Measurements from ENCODE around the gene MEMO1.
A peak's percentile ranks its signal among the peaks of the same experiment; 100 is the strongest.

MEMO1 gene

GRCh38 chr2:31893094-31893493, 117.7 kb downstream of the MEMO1 start:
- H3K27me3 ChIP-seq (ENCODE audit: control insufficient read depth, insufficient read depth, low read length), result no peaks in the 10 kb centered on the region
- no peak for TF ChIP-seq CTCF (IDR thresholded peaks at IDR 0.05)
- H3K79me2 ChIP-seq, result no peaks in the 10 kb centered on the region
- no peaks in the 10 kb centered on the region for H3K9me3 ChIP-seq (ENCODE audit: control insufficient read depth, low read length)
- no peak overlapping the region for H3K9ac ChIP-seq
- no peak overlapping the region for H3K27ac ChIP-seq
- no peak overlapping the region for H2AFZ ChIP-seq
- no peak overlapping the region for H3K4me2 ChIP-seq (ENCODE audit: low read length)
- no peaks in the 10 kb centered on the region for H3K36me3 ChIP-seq (ENCODE audit: control insufficient read depth, insufficient read depth, low read length)
- H3K4me1 ChIP-seq, result no peaks in the 10 kb centered on the region
- no peak overlapping the region for H3K4me3 ChIP-seq (ENCODE audit: low read depth, low read length)

GRCh38 chr2:31889044-31889443, 121.8 kb downstream of the MEMO1 start:
- Histone ChIP-seq H3K27ac (no peak overlapping the region), H3K27me3 (ENCODE audit: control insufficient read depth, insufficient read depth, low read length) (no peaks in the 10 kb centered on the region), H3K9ac (no peak overlapping the region), H3K4me2 (ENCODE audit: low read length) (no peak overlapping the region), H3K4me3 (ENCODE audit: low read depth, low read length) (no peak overlapping the region), H3K9me3 (ENCODE audit: control insufficient read depth, low read length) (no peaks in the 10 kb centered on the region), H3K36me3 (ENCODE audit: control insufficient read depth, insufficient read depth, low read length) (no peaks in the 10 kb centered on the region), H3K4me1 (no peaks in the 10 kb centered on the region), H3K79me2 (no peaks in the 10 kb centered on the region), H2AFZ (no peak overlapping the region)
- no peak for TF ChIP-seq CTCF (IDR thresholded peaks at IDR 0.05)

- H3K27ac ChIP-seq, result no peak overlapping the region
- no peak overlapping the region for H3K9ac ChIP-seq
- H3K36me3 ChIP-seq (ENCODE audit: control insufficient read depth, insufficient read depth, low read length), result no peaks in the 10 kb centered on the region
- no peaks in the 10 kb centered on the region for H3K4me1 ChIP-seq
- H3K9me3 ChIP-seq (ENCODE audit: control insufficient read depth, low read length), result no peaks in the 10 kb centered on the region
- H3K79me2 ChIP-seq, result no peaks in the 10 kb centered on the region
- no peaks in the 10 kb centered on the region for H3K27me3 ChIP-seq (ENCODE audit: control insufficient read depth, insufficient read depth, low read length)
- no peak overlapping the region for H3K4me2 ChIP-seq (ENCODE audit: low read length)
- TF ChIP-seq CTCF (IDR thresholded peaks at IDR 0.05), result no peak
- no peak overlapping the region for H2AFZ ChIP-seq
- H3K4me3 ChIP-seq (ENCODE audit: low read depth, low read length), result no peak overlapping the region
Measured at GRCh38 chr2:31888550-31888949, 122.3 kb downstream of the MEMO1 start.

- Histone ChIP-seq H3K4me2 (ENCODE audit: low read length) (no peak overlapping the region), H3K27ac (no peak overlapping the region), H2AFZ (no peak overlapping the region), H3K4me1 (no peaks in the 10 kb centered on the region), H3K9me3 (ENCODE audit: control insufficient read depth, low read length) (no peaks in the 10 kb centered on the region), H3K9ac (no peak overlapping the region), H3K36me3 (ENCODE audit: control insufficient read depth, insufficient read depth, low read length) (no peaks in the 10 kb centered on the region), H3K27me3 (ENCODE audit: control insufficient read depth, insufficient read depth, low read length) (no peaks in the 10 kb centered on the region), H3K79me2 (no peaks in the 10 kb centered on the region), H3K4me3 (ENCODE audit: low read depth, low read length) (no peak overlapping the region)
- TF ChIP-seq CTCF (IDR thresholded peaks at IDR 0.05), result peak; percentile 46
Measured at GRCh38 chr2:31886700-31887099, 124.1 kb downstream of the MEMO1 start.

GRCh38 chr2:31877008-31877407, 133.8 kb downstream of the MEMO1 start:
- no peaks in the 10 kb centered on the region for H3K79me2 ChIP-seq
- no peak overlapping the region for H3K4me3 ChIP-seq (ENCODE audit: low read depth, low read length)
- no peaks in the 10 kb centered on the region for H3K4me1 ChIP-seq
- H3K27me3 ChIP-seq (ENCODE audit: control insufficient read depth, insufficient read depth, low read length), result no peaks in the 10 kb centered on the region
- H3K9me3 ChIP-seq (ENCODE audit: control insufficient read depth, low read length), result no peaks in the 10 kb centered on the region
- no peak overlapping the region for H3K9ac ChIP-seq
- no peaks in the 10 kb centered on the region for H3K36me3 ChIP-seq (ENCODE audit: control insufficient read depth, insufficient read depth, low read length)
- H3K4me2 ChIP-seq (ENCODE audit: low read length), result no peak overlapping the region
- H2AFZ ChIP-seq, result no peak overlapping the region
- TF ChIP-seq CTCF (IDR thresholded peaks at IDR 0.05), result no peak
- H3K27ac ChIP-seq, result no peak overlapping the region

Data from parathyroid adenoma (tissue), 2 donors.